Prostate gland (tissue), 2 donors: Measurements from ENCODE around the gene SLC17A2.

ENCODE experiments used
- POLR2A ChIP-seq: fragments of 450-650 bp; IDR thresholded peaks from one replicate; pipeline ENCODE4 v1.6.1; 2016; ENCODE audit warnings: antibody characterized with exemption, mild to moderate bottlenecking
- TF ChIP-seq, protein P1 (sequence below), 4 experiments: fragments of 200-600 bp in 2 of 4; fragments of 450-650 bp in 2 of 4; sonication (generic) in 2 of 4; IDR thresholded peaks; 1 replicate in 3 of 4; 2 replicates in 1 of 4; pipeline ENCODE4 v1.5.1; 2016 to 2019; ENCODE audit warnings: antibody characterized with exemption in 4 of 4, mild to moderate bottlenecking in 2 of 4, moderate library complexity in 2 of 4

DNA sequence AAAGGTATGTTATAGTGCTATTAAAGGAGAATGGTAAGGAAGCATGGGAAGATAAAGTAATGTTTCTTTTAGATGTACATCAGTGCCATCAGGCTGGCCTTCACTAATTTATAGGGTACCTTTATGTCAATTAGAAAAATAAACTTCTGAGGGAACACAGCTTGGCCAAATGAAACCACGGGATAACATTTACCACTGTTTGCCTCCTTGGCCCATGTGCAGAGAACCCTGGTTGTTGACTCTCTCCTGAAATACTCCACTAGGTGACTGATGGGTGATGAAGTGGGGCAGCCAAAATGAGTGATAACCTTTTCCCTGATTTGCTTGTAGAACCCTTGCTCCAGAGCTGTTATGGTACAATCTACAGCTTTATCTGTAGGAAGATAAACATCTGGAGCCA, 41.6 kb upstream of the SLC17A2 start:
- TF ChIP-seq, protein P1, sequence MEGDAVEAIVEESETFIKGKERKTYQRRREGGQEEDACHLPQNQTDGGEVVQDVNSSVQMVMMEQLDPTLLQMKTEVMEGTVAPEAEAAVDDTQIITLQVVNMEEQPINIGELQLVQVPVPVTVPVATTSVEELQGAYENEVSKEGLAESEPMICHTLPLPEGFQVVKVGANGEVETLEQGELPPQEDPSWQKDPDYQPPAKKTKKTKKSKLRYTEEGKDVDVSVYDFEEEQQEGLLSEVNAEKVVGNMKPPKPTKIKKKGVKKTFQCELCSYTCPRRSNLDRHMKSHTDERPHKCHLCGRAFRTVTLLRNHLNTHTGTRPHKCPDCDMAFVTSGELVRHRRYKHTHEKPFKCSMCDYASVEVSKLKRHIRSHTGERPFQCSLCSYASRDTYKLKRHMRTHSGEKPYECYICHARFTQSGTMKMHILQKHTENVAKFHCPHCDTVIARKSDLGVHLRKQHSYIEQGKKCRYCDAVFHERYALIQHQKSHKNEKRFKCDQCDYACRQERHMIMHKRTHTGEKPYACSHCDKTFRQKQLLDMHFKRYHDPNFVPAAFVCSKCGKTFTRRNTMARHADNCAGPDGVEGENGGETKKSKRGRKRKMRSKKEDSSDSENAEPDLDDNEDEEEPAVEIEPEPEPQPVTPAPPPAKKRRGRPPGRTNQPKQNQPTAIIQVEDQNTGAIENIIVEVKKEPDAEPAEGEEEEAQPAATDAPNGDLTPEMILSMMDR (IDR thresholded peaks at IDR 0.05): peak in 1 of 4 experiments; percentile 3
- no peak for TF ChIP-seq POLR2A
